CD4-positive, alpha-beta T cell treated with Interleukin-17A for 1 hour (primary cell): Measurements from ENCODE around the gene PRR23C.
"Not testable (repeated sequence)": the region's sequence is repeated elsewhere in the genome, so short reads cannot be mapped to it uniquely, and the experiment has no call there.

Source experiments
- DNase-seq: peaks from one replicate; pipeline ENCODE4 v3.0.0-alpha.2; 2020

Gene PRR23C

DNA sequence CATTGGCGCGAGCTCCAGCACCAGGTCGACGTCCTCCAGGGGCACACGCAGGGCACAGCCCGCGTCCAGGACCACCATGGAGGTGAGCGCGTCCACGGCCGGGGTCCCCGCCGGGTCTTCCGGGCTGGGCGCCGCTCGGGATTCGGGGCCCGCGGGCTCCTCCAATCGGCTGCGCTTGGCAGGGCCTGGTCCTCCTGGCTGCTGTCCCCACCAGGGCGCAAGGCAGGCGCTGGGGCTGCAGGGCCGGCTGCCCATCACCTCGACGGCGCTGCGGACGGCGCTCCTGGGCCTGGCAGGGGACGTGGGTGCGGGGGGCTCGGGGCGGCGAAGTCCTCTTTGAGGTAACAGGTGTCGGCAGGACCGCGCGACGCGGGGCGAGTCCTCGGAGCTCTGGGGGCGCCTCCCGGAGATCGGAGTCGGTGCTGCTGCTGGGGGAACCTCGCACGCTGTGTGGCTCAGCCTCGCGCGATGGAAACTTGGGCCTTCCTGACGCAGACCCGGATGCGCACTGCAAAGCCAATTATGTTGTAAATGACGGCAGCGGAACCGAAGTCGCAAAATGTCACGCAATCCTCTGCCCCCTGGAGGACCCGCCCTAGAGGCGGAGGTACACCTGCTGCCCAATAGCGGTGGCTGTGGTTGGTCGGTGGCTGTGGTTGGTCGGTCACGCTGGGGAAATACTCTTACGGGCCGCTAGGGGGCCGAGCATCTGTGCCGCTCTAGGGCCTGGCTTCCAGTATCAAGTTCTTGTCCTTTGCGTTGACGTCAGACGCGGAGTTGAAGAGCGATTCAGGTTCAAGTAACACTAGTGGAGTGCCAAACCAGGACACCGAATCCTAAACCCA is at the start of gene PRR23C:
Gene PRR23C, minus strand, starts transcription at position 527 of the 845 bp plus-strand sequence. Its CDS starts 272 bp downstream, at position 255.
- DNase-seq = no peak

DNA sequence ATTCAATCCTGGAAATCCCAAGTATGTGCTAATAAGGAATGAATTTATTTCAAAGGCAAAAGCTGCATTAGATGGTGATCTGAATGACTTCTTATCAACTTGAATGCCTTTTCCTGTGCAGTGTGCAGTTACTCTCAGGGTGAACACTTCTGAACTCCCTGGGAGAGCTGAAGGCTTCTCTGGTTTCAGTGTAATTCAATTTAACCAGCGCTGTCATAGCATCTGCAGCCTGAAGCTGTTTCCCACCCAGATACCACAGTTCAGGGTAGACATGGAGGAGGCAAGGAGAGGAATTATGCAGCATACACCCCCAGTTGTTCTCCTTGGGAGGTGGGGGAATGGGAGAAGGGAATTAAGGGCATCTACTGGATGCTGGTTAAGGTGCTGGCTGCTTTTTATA is 49.1 kb upstream of the PRR23C start:
- no peak for DNase-seq

DNA sequence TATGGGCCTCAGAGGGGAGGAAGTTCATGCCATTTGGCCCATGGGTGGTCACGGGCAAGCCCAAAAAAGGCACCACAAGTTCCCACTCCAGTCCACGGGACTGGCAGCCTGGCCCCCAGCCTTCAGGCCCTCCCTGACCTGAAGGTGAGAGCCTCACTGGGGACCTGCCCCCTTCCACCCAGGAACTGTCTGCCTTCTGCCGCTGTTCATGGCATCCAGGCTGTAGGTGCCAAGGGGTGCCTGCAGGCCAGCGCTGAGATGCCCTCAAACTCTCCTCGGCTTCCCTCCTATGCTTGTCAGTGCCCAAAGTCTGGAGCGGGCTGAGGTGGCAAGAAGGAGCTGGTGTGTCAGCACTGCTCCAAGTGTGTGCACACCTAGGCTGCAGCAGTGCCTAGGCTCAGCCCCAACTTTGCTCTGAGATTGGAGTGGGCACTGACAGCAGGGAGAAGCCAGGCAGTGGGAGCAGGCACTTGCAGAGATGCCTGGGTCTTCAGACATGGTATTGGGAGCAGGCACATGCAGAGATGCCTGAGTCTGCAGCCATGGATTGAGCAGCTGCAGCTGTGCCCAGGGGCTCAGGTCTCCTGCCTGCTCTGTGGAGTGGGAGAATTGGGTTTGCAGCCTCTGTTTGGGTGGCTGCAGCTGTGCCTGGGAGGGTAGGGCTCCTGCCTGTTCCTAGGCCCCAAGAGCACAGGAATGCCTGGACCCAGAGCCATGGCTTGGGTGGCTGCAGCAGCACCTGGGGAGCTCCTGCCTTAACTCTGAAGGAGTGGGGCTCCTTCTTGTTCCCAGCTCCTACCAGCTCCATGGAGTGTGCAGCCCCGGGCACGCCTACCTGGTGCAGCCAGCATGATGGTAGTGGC is 44.0 kb upstream of the PRR23C start:
- DNase-seq = no peak

DNA sequence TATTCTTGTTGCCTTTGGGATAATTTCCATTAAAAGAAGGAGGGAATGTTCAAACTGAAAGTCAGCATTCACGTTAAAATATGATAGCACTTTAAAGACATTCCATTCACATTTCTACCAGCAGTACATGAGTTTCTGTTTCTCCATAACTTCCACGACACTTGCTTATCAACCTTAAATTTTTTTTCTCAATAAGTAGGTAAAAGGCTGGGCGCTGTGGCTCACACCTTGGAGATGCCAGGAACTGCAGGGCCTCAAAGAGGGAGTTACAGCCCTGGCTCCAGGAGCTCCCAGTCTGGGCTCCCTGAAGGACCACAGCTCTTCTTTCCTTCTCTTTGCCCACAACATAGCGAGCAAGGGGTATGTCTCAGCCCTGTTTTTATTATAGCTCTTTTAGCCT is 42.9 kb upstream of the PRR23C start:
- DNase-seq = no peak

DNA sequence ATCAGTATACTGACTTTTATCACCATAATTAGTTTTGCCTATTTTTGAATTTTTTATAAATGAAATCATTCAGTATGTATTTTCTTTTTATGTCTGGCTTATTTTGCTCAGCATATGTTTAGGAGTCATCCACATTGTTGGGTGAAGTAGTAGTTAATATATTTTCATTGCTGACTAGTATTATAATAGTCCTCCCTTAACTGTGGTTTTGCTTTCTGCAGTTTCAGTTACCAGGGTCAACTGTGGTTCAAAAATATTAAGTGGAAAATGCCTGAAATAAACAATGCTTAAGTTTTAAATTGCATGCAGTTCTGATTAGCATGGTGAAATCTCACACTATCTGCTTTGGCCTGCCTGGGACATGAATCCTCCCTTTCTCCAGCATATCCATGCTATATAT is 39.5 kb upstream of the PRR23C start:
- DNase-seq = no peak

DNA sequence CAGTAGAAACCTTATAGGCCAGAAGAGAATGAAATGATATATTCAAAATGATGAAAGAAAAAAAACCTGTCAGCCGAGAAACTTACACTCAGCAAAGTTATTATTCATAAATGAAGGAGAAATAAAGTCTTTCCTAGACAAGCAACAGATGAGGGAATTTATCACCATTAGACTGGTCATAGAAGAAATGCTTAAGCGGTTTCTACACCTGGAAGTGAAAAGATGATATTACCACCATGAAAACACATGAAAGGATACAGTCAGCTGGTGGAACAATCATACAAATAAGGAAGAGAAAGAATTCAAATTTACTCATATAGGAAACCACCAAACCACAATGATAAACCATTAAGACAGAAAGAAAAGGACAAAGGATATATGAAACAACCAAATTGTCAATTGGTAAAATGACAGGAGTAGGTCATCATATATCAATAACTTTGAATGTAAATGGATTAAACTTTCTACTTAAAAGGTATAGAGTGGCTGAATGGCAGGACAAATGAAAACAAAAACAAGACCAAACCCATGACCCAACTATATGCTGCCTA is 29.9 kb upstream of the PRR23C start:
- DNase-seq = no peak

DNA sequence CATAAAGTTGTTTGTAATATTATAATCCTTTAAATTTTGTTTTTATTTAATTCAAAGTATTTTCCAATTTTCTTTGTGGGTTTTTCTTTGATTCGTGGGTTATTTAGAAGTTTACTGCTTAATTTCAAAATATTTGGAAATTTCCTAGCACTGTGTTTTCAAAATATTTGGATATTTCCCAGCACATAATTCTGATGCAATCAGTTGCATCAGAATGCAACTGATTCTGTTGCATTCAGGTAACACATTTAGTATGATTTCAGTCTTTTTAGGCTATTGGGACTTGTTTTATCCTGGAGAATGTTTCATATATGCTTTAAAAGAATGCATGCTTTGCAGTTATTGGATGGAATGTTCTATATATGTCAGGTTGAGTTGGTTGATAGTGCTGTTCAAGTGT is 18.2 kb upstream of the PRR23C start:
- DNase-seq = no peak

DNA sequence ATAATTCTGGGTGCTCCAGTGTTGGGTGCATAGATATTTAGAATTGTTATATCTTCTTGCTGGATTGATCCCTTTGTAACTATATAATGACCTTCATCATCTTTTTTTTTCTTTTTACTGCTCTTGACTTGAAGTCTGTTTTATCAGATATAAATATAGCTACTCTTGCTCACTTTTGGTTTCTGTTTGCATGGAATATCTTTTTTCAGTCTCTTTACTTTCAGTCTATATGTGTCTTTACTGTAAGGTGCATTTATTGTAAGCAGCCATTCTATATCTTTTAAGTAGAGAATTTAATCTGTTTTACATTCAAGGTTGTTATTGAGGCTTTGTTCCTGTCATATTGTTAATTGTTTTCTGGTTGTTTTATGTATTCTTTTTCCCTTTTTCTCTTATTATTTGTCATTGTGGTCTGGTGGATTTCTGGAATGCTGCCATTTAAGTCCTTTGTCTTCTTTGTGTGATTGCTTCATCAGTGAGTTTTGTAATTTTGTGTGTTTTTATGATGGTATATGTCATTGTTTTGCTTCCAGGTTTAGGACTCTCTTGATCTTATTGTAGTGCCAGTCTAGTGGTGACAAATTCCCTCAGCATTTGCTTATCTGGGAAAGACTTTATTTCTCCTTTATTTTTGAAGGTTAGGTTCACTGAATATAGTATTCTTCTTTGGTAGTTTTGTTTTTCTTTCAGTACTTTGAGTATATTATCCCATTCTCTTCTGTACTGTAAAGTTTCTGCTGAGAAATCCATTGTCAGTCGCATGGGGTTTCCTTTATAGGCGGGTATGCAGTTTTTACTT is 8.3 kb upstream of the PRR23C start:
- no peak for DNase-seq

DNA sequence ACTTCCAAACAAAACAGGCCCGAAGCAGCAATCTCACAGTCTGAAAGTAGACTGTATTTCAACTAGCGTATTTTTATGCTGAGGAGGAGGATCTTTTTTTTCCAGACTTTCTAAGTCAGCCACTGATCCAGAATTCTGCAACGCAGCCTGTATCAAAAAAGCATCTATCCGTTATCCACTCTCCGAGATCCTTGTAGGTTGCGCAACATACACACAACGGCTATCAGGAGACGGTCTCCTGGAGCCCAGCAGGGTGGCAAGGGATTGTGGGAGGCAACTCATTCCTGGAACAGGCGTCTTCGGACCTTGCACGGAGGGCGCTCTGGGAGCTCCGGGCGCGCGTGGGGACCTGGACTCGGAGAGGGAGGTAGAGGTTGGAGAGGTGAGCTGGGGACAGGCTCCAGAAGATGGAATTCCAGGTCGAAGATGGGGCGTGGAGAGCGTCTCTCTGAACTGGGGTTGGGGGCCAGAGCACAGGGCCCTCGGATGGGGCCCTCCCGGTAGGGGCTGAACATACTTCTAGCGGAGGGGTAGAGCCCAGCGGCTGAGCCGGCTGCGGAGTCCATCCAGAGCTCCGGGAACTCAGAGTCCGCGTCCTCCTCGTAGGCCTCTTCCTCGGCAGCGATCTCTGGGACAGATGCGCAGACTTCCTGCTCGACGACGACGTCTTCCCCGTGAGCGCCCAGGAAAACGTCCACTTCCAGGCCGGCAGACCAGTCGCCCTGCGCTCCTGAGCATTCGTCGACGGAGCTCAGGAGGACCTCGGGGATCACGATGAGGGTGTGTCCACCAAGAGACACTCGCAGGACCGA is 932 bp downstream of the PRR23C start:
- DNase-seq = no peak

DNA sequence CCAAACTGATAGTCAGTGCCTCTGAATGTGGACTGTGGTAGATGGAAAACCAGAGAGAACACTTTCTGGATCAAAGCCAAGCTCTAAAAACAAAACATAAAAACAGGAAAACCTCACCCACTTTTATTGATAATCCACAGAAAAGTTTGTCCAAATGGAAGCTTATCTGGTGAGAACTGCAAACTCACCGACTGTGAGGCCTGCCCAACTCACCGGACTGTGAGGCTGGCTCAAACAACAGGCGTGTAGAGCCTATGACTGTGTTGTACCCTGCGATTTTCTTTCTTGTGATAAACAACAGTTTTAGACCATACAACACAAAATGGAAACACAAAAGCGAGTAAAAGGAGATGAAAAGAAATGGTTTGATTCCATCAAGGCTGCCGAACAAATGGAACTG is 7.2 kb downstream of the PRR23C start:
- no peak for DNase-seq

DNA sequence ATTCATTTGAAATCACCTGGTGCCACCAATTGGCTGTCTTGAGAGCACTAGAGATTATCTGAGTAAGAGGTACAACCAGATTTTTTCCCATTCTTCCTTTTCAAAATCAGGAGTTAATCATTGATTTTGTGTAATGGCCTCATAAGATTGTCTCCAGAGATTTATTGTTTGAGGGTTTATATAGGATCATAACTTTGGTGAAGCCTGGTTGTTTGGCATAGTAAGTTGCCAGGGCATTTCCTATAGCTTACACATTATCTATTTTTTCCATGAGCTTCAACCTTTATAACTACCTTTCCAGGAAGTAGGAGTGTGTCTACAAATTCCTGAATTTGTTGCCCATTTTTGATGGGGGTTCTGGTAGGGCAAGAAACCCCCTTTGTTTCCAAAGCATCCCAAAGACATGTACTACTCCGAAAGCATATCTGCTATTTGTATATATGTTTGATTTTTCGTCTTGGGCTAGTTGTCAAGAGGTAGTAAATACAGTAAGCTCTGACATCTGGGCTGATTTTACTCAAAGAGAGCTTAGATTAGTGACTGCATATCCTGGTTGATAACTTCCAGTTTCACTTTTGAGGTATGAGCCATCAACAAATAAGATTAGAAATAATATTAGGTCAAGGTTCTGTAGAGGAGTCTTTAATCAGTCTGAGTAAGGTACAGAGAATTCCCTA is 12.2 kb downstream of the PRR23C start:
- DNase-seq = no peak

DNA sequence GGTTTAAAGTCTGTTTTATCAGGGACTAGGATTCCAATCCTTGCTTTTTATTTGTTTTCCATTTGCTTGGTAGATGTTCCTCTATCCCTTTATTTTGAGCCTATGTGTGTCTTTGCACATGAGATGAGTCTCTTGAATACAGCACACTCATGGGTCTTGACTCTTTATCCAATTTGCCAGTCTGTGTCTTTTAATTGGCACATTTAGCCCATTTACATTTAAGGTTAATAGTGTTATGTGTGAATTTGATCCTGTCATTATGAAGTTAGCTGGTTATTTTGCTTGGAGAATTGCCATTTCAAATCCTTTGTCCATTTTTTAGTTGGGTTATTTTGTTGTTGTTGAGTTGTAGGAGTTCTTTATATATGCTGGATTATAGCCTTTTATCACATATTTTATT is 14.1 kb downstream of the PRR23C start:
- DNase-seq = not testable (repeated sequence)

DNA sequence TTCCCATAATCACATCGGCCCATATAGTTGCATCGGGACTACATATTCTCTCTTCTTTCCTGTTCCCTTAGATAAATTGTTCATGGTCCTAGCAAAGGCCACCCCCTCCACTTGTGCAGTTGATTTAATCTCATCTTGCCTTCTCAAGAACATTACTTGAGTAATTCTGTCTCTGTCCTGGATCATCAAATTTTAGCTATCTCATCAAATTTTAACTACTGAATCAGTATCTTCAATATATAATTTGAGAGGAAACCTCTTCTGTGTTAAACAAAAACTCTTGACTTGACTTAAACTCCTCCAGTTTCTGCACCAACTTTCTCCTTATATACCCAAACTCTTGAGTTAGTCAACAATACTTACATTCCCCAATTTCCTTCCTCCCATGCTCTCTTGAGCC is 19.7 kb downstream of the PRR23C start:
- no peak for DNase-seq

DNA sequence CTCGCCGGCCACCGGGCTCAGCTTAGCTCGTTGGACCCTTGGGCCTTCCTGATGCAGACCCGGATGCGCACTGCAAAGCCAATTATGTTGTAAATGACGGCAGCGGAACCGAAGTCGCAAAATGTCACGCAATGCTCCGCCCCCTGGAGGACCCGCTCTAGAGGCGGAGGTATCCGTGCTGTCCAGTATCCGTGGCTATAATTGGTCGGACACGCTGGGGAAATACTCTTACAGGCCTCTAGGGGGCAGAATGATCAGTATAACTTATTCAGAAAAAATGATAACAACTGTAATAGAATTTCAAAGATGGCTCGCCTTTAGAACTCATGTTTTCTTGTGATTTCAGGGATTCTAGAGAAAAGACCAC is 23.8 kb downstream of the PRR23C start, which contains the start of gene PRR23B:
Gene PRR23B, minus strand, starts transcription at position 59 of the 367 bp plus-strand sequence. CDS start 265 bp downstream, outside the sequence.
- no peak for DNase-seq

DNA sequence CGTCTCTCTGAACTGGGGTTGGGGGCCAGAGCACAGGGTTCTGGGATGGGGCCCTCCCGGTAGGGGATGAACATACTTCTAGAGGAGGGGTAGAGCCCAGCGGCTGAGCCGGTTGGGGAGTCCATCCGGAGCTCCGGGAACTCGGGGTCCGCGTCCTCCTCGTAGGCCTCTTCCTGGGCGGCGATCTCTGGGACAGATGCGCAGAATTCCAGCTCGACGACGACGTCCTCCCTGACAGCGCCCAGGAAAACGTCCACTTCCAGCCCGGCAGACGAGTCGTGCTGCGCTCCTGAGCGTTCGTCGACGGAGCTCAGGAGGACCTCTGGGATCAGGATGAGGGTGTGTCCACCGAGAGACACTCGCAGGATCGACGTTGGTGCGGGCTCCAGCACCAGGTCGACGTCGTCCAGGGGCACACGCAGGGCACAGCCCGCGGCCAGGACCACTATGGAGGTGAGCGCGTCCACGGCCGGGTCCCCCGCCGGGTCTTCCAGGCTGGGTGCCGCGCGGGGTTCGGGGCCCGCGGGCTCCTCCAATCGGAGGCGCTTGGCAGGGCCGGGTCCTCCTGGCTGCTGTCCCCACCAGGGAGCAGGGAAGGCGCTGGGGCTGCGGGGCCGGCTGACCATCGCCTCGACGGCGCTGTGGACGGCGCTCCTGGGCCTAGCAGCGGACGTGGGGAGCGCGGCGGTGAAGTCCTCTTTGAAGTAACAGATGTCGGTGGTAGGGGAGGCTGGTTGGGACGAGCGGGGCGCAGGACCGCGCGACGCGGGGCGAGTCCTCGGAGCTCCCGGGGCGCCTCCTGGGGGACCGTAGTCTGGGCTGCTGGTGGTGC is 24.4 kb downstream of the PRR23C start:
- DNase-seq = no peak

DNA sequence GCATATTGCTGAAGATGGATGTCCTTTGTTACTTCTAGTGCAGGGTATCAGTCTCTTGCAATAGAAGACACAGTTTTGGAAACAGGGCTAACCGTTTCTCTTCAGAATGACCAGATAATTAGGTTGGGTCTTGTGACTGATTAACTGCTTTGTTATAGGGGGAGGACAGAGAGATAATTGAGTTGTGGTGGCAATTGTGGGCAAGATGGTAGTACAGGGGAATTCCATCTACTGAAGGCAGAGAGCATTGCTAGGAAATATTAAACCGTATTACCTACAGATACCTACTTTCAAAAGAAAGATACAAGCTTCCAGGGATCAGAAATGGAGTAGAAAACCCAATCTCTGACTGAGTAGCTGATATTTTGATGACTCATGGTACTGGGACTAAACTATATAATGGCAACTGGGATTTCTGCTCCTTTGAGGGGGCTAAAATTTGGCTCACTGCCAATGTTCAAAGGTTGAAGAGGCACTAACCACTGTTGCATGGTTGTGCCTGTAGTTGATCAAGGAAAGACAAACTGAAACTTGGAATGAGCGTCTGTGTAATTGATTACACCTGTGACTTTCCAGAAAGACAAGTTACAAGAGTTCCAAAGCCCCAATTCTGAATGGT is 28.2 kb downstream of the PRR23C start:
- no peak for DNase-seq

DNA sequence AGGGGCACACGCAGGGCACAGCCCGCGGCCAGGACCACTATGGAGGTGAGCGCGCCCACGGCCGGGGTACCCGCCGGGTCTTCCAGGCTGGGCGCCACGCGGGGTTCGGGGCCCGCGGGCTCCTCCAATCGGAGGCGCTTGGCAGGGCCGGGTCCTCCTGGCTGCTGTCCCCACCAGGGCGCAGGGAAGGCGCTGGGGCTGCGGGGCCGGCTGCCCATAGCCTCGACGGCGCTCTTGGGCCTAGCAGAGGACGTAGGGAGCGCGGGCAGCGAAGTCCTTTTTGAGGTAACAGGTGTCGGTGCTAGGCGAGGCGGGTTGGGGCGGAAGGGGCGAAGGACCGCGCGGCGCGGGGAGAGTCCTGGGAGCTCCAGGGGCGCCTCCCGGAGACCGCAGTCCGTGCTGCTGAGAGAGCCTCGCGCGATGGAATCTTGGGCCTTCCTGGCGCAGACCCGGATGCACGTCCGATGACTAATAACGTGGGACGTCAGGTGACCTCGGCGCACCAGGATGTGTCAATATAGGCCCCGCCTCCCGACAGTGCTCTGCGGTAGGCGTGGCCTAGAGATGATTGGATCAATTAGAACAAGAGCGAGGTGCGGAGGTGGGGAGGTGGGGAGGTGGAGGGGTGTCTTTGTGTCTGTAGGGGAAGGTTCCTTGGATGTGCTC is 38.5 kb downstream of the PRR23C start, which contains the start of gene PRR23A:
Gene PRR23A, minus strand, starts transcription at position 218 of the 666 bp plus-strand sequence. Its CDS starts 0 bp downstream, at position 218.
- DNase-seq = no peak

DNA sequence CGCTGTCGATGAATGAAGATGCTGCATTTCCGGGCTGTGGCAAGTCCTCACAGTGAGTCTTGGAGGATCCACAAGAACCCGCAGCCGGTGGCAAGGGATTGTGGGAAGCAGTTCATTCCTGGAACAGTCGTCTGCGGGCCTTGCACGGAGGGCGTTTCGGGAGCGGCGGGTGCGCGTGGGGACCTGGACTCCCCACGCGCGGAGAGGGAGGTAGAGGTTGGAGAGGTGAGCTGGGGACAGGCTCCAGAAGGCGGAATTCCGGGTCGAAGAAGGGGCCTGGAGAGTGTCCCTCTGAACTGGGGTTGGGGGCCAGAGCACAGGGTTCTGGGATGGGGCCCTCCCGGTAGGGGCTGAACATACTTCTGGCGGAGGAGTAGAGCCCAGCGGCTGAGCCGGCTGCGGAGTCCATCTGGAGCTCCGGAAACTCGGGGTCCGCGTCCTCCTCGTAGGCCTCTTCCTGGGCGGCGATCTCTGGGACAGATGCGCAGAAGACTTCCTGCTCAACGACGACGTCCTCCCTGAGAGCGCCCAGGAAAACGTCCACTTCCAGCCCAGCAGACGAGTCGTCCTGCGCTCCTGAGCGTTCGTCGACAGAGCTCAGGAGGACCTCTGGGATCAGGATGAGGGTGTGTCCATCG is 39.2 kb downstream of the PRR23C start:
- no peak for DNase-seq

DNA sequence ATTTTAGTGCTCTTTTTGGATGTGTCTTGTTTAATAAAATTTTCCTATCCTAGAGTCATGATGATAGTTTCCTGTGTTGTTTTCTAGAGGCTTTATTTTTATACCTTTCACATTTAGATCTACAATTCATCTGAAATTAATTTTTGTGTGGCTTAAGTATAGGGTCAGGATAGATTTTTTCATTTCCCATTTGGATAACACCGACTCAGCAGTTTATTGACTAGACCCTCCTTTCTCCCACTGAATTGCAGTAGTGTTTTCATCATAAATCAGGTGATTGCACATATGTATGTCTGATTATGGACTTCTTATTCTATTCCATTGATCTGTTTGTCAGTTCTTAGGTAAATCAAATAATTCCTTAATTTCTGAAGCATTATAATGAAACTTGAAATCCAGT is 49.0 kb downstream of the PRR23C start:
- DNase-seq = no peak
